VCaP (cell line): Measurements from ENCODE around the gene SDR39U1.

Source experiments
- H3K27ac ChIP-seq: fragments of 450-650 bp; 2 replicates; pipeline ENCODE4 v1.5.1; 2017
- TF ChIP-seq, protein P1 (sequence below): fragments of 450-650 bp; conservative IDR thresholded peaks from 2 replicates; pipeline ENCODE4 v1.5.1; 2017; ENCODE audit warnings: mild to moderate bottlenecking, moderate library complexity

The SDR39U1 gene

DNA sequence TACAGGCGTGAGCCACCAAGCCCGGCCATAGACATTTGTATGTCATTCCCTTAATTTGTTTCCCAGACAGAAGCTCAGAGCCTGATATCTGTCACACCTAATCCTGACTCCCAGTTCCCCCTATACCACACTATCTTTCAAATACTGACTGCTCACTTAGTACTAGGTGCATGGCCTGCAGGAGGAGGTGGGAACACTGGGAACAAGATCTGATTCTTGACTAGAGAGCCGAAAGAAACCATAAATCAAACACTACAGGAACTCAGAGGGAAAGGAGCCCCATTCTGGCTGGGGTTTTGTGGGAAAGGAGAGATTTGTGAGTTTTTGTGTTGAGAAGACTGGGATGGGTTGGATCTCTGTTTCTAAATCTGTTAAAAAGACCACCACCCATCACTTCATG lies 7.9 kb downstream of the SDR39U1 start:
- H3K27ac ChIP-seq: peak overlapping the region; percentile 88
- TF ChIP-seq, protein P1, sequence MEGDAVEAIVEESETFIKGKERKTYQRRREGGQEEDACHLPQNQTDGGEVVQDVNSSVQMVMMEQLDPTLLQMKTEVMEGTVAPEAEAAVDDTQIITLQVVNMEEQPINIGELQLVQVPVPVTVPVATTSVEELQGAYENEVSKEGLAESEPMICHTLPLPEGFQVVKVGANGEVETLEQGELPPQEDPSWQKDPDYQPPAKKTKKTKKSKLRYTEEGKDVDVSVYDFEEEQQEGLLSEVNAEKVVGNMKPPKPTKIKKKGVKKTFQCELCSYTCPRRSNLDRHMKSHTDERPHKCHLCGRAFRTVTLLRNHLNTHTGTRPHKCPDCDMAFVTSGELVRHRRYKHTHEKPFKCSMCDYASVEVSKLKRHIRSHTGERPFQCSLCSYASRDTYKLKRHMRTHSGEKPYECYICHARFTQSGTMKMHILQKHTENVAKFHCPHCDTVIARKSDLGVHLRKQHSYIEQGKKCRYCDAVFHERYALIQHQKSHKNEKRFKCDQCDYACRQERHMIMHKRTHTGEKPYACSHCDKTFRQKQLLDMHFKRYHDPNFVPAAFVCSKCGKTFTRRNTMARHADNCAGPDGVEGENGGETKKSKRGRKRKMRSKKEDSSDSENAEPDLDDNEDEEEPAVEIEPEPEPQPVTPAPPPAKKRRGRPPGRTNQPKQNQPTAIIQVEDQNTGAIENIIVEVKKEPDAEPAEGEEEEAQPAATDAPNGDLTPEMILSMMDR: no peak

DNA sequence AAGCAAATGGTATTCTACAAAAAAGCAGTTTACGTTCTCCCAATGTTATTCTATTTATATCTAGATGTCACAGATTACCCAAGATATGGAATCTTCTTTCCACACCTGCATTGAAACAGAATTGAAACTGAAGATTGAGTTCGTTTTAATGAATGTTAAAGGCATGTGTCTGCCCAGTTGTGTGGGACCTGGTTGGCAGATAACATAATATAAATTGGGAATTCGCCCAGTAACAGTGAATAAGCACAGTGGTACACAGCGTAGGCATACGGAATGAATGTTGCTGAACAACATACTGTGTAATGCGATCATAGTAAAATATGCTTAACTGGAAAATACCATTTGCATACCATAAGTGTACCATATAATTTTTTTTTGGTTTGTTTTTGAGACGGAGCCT lies 8.5 kb downstream of the SDR39U1 start:
- TF ChIP-seq, protein P1: no peak
- peak overlapping the region; percentile 88 for H3K27ac ChIP-seq

DNA sequence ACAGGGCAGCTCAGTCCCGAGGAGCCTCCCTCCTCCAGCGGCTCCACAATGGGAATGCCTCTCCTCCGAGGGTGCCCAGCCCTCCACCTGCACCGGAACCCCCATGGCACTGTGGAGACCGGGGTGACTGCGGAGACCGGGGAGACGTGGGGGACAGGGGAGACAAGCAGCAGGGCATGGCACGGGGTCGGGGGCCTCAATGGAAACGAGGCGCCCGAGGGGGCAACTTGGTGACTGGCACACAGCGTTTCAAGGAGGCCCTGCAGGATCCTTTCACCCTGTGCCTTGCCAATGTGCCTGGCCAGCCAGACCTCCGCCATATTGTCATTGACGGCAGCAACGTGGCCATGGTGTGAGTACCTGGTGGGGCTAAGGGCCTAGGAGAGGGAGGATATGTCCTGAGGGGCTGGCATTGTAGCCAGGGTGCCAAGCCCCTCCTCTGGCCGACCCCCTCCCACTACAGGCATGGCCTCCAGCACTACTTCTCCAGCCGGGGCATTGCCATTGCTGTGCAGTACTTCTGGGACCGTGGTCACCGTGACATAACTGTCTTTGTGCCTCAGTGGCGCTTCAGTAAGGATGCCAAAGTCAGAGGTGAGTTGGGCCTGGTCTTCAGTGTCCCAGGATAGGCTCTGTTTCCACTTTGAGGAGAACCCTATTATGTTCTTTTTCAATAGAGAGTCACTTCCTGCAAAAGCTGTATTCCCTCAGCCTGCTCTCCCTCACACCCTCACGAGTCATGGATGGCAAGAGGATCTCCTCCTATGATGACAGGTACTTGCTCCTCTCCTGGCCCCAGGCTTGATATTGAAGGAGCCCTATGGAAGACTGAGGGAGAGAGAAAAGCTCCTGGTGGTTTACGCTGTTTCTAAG lies 10.1 kb downstream of the SDR39U1 start:
- TF ChIP-seq, protein P1: no peak
- peak overlapping the region; percentile 88 for H3K27ac ChIP-seq

DNA sequence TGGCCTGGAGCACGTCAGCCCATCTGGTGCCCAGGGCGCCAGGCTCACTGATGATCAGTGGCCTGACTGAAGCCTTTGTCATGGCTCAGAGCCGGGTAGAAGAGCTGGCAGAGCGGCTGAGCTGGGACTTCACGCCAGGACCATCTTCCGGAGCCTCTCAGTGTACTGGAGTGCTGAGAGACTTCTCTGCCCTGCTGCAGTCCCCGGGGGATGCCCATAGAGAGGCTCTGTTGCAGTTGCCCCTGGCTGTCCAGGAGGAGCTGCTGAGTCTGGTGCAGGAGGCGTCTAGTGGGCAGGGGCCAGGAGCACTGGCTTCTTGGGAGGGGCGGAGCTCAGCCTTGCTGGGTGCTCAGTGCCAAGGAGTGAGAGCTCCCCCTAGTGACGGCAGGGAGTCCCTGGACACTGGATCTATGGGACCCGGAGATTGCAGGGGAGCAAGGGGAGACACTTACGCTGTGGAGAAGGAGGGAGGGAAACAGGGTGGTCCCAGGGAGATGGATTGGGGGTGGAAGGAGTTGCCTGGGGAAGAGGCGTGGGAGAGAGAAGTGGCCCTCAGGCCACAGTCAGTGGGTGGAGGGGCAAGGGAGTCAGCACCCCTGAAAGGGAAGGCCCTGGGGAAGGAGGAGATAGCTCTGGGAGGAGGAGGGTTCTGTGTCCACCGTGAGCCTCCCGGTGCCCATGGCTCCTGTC lies 10.9 kb downstream of the SDR39U1 start:
- H3K27ac ChIP-seq: peak overlapping the region; percentile 88
- TF ChIP-seq, protein P1: peak; percentile 96

DNA sequence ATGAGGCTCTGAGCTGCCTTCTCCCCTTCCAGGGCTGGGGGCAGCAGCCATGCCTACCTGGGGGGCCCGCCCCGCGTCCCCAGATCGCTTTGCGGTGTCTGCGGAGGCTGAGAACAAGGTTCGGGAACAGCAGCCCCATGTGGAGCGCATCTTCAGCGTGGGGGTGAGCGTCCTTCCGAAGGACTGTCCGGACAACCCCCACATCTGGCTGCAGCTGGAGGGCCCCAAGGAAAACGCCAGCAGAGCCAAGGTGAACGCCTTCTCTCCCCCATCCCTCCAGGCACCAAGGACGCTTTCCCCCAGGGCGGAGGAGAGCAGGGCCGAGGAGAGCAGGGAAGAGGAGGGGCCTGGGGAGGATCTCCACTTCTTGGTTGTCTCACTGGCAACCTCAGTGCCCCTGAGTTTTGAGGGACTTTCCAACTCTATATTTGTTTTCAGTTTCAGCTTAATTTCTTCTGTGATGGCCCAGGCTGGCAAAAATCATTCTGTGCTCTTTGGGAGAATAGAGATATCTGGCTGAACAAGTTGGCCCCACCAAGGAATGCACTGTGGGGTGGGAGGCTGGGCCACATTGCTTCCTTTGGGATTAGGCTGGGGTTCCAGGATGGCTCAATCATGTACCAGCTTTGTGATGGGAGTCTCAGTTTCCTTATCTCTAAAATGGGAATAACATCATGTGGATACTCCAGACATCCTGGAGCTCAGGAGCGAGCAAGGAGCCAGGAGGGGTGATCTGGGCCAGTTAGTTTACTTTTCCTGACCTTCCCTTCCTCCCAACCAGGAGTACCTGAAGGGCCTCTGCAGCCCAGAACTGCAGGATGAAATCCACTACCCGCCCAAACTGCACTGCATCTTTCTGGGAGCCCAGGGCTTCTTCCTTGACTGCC lies 11.7 kb downstream of the SDR39U1 start:
- H3K27ac ChIP-seq: peak overlapping the region; percentile 88
- TF ChIP-seq, protein P1: no peak

DNA sequence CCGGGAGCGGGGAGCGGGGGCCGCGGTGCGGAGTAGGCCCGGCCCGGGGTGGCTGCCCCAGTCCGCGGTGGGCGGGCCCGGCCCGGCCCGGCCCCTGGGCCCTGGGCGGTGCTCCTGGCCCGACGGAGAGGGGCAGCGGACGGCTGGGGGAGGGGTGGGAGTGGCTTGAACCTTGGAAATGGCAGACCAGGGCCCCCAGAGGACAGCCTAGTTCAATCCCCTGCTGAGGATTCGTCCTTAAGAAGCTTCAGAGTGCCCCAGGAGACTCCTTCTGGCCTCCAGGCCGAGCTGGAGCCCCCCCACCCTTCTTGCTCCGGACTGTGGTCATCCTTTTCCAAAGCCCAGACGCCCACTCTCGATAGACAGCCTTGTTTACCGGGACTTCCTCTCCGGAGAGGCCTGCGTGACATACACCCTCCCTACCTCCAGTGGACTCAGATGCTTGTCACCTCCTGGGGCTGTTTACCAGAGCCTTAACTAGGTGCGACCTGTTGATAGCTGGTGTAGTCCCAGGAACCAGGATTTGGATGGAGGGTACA lies 12.4 kb downstream of the SDR39U1 start:
- peak overlapping the region; percentile 88 for H3K27ac ChIP-seq
- TF ChIP-seq, protein P1: no peak
